Stimulated activated CD8-positive, alpha-beta memory T cell treated with anti-CD3 and anti-CD28 coated beads, Interleukin-2, amount 100 ng/mL, for 1 hour (primary cell): ENCODE data around the gene ESPNL.

Source experiments
- DNase-seq, 2 donors: peaks; one replicate each; pipeline ENCODE4 v3.0.0-alpha.2; 2020; ENCODE audit warnings: low read depth in 2 of 2

ESPNL gene

GRCh38 chr2:238155761-238156694, 55.9 kb downstream of the ESPNL start:
- DNase-seq, result no peak

- no peak for DNase-seq
These were observed 57.4 kb downstream of the ESPNL start for GRCh38 chr2:238157506-238158017.

- DNase-seq, result no peak
These were observed 57.9 kb downstream of the ESPNL start for GRCh38 chr2:238158018-238158508.

DNA sequence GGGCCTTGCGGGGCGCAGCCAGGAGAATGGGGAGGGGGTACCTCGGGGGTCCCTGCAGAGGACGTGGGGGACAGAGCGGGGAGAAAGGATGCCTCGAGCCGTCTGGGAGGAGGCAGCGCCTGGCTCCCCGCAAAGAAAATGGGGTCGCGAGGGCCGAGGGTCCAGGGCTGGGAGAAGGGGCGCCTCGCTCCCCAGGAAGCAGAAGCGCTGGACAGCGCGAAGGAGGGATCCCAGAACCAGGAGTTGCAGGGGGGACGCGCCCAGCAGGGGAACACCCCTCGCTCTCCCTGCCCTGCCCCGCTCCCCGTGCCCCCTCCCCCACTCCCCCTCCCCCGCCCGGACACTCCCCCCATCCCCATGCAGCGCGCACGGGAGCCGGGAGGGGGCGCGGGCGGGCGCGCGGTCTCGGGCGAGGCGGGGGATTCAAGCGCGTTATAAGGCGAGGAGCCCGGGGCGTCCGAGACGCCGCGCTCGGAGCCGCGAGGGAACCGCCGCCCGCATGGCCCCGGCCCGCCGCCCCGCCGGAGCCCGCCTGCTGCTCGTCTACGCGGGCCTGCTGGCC, 58.5 kb downstream of the ESPNL start, which contains the start of gene ERFE:
TSS of gene ERFE (plus strand) at position 462 of the 562 bp plus-strand sequence. CDS start at position 500, 38 bp downstream.
- no peak for DNase-seq

- no peak for DNase-seq
These were observed 59.0 kb downstream of the ESPNL start for GRCh38 chr2:238159071-238159539.

- DNase-seq, result no peak
These were observed 59.6 kb downstream of the ESPNL start for GRCh38 chr2:238159661-238160205.

DNA sequence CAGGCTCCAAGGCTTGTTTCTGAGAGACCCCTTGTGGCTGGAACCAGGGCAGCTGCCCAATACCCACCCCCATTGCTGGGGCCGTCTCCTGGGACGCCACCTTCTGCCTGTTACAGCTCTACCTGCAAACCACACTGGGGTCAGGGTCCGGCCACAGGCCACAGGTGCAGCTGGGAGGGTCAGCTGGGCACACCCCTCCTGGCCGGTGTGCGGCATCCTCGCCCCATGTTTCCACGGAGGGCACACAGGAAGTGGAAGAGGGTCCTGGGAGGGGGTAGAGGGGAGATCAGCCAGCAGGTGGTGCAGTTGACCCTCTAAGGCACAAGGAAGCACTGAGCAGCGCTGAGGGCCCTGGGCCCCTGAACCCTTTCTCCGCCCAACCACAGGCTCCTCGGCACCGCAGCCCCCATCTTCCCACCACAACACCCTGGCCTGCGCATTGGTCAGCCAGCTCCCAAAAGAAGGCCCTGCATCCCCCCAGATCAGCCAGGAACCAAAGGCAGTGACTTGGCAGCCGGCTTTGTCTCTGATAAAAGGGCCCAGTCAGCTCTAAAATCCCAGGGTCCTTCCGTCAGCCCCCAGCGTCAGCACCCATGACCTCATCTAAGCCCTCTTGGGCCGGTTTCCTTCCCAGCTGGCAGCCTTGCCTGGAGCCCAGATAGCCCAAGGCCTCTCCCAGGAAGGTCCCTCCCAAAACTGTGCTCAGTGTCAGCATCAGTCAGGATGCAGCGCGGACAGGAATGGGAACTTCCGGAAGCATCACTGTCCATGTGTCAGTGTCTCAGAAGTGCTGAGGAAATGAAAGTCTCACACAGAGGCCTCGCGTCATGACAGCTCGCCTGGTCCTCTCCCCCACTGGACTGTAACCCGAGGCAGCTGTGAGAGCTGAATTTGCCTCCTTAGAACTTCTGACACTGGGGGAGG, 60.3 kb downstream of the ESPNL start:
- no peak for DNase-seq

DNA sequence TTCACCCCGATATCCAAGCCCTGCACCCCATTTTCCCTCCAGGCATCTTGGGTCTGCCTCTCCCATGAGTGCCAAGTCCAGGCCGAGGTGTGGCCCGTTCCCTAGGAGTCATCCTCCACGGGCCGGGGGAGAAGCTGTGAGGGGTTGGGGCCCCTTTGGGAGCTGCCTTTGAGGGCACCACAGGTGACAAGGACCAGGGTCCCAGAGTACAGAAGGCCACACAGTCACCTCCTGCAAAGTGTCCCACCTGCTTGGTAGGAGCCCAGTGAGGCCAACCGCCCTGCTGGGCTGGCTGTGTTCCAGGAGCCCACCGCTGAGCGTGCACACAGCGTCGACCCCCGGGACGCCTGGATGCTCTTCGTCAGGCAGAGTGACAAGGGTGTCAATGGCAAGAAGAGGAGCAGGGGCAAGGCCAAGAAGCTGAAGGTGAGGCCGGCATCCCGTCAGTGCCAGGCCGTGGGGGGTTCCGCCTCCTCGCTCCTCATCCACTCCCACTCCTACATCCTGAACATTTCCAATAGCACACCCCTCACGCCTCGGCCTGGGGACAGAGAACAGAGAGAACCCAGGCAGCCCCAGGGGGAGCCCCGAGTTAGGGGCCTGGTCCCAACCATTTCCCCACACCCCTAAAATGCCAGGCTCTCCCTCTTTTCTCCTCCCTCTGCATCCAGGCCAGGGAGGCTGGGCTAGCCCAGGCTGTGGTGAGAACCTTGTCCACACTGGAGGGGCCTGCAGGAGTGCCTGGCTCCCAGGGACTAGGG, 61.3 kb downstream of the ESPNL start:
- no peak for DNase-seq

- no peak for DNase-seq
These were observed 62.2 kb downstream of the ESPNL start for GRCh38 chr2:238162251-238162845.

DNA sequence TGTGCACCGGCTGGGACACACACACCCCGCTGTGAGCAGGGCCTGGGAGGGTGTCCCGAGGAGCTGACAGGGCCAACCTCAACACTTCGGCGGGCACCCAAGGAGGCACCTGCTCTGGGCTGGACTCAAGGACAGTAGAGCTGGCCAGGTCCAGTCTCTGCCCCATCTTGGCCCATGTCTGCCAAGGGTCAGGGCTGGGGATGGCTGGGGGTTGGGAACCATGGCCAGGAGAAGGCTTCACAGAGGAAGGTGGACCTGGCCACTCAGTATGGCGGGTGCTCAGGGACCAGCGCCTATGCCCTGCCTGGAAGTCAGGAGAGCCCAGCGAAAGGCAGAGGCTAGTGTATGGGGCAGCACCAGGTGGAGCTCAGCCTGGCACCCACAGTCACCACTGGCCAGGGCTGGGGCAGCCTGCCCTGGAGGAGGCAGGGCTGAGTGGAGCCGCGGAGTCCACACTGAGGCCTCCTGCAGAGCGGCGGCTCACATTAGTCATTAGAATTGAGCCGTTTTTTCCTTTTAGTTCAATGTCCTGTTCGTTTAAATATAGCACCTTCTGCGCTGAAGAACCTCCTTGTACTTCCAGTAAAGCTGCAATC, 62.8 kb downstream of the ESPNL start:
- no peak for DNase-seq

- no peak for DNase-seq
These were observed 63.5 kb downstream of the ESPNL start for GRCh38 chr2:238163481-238164198.

DNA sequence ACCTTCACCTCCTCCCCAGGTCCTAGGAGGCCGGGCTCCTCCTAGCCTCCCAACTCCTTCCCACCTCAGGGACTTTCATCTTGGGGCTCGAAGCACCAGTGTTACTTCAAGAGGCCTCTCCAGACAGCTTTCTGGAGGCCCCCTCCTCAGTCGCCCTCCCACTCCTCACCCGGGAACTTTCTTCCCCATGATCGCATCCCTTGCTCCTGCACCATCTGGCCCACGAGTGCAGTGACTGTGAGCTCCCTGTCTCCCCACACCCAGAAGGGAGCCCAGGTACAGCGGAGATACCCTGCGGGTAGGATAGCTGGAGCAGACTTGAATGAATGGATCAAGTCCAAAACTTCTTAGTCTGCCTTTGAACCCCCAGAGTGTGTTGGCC, 64.8 kb downstream of the ESPNL start:
- no peak for DNase-seq

DNA sequence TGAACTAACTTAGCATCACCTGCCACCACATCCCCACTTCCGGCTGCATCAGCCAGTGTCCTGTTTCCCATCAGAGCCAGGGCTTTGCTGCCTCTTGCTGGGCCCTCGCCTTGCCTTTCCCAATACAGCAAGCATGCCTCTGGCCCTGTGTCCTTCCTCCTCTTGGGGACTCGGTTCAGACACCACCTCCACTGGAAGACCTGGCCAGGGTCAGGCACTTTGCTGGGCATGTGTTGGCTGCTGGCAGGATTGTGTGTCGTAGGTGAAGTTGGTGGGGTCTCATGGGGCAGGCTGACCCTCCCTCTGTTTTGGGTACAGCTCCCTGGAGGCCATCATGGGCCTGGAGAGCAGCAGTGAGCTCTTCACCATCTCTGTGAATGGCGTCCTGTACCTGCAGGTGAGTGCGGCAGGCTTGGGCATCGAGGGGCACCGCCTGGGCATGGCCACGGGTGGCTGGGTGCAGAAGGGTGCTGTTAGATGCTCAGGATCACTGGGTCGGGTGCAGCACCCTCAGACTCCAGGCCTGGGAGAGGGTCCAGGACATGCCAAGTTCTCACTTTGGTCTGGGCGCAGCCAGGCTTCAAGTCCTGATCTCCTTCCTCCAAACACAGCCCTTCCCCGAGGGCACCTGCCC, 65.3 kb downstream of the ESPNL start:
- DNase-seq, result no peak

- no peak for DNase-seq
These were observed 66.5 kb downstream of the ESPNL start for GRCh38 chr2:238166391-238167343.

DNA sequence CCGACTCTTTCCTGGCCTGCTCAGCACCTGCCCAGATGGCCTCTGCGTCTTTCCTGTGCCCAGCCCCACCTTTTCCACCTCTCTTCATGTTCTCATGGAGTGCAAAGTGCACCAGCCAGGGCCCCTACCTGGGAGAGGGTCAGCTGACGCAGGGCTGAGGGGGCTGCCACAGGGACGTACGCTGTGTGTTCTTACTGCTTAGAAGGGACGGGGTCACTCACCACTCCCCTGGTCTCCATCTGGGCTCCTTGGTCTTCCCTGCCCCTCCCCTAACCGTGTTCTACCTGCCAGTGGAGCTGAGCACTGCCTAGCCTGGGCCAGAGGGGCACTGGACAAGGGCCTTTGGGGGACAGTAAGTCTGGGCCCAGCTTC, 67.2 kb downstream of the ESPNL start:
- DNase-seq, result no peak

DNA sequence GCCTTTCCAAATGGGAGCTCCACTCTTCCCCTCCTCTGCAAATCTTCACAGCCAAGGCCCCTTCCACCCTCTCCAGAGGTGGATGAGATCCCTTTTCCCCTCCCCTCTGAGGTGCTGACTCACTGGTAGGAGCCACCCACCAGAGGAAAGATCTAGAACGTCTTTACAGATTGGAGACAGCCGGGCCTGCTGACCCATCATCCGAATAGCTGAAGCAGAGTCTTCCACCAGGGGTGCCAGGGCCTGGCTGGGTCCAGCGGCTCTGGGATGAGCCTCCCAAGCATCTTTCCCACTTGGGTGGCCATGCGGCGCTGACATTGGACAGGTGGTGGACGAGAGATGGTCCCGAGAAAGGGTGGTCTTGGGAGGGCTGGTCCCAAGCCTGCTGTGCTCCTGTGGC, 67.6 kb downstream of the ESPNL start:
- no peak for DNase-seq
